H54 (cell line): ENCODE results near the gene FCHSD2.
"Not testable (repeated sequence)": the region's sequence is repeated elsewhere in the genome, so short reads cannot be mapped to it uniquely, and the experiment has no call there.

Experiments used
- DNase-seq: peaks from one replicate; pipeline ENCODE4 v3.0.0; 2011; ENCODE audit warnings: low spot score, mixed read lengths; ENCODE audit not compliant: insufficient read length
- FAIRE-seq: peaks from 3 replicates; lab custom pipeline; 2011; peaks lifted over from hg19 to GRCh38; lab: Jason Lieb, UNC
- POLR2A ChIP-seq: IDR thresholded peaks from 2 replicates; pipeline ENCODE4 v1.6.1; 2011; ENCODE audit warnings: low read depth, mild to moderate bottlenecking, low read length

The FCHSD2 gene

DNA sequence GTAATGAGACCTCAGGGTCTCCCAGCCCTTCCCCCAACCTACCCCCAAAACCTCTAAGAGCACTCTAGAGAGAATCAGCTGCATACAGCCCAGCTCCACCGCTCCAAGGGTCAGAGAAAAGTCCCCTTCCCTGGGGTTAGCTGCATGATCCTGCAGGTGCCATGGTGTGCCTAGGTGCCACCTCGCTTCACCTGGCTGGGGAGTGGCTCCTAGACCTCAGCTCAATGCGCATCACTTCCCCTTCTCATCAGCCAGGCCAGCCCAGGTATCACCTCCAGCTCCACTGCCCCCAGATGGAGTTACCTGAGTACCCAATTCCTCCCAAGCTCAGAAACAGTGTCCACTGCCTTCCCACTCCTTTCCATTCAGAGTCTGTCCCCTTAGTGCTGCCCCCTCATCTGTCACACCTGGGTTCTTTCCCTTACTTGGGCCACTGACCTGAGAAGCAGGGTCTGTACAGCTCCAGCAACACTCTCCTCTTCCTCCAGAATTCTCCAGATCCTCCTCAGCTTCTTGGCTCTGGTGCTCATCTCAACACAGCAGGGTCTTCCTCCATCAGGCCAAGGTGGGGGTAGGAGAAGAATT is 349.6 kb downstream of the FCHSD2 start:
- TF ChIP-seq POLR2A, result no peak
- no peak for DNase-seq
- no peak for FAIRE-seq

DNA sequence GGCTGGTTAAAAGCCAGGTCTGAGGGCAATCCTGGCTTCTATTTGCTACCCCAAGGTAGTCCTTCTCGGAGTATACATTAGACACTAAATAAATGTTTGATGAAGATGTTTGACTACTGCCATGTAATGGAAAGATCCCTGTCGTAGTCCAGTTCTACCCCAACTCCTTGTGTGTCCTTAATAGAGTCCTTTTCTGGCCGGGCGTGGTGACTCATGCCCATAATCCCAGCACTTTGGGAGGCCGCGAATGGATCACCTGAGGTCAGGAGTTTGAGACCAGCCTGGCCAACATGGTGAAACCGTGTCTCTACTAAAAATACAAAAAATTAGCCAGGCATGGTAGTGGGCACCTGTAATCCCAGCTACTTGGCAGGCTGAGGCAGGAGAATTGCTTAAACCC is 350.9 kb downstream of the FCHSD2 start:
- FAIRE-seq, DNase-seq: not testable (repeated sequence)

DNA sequence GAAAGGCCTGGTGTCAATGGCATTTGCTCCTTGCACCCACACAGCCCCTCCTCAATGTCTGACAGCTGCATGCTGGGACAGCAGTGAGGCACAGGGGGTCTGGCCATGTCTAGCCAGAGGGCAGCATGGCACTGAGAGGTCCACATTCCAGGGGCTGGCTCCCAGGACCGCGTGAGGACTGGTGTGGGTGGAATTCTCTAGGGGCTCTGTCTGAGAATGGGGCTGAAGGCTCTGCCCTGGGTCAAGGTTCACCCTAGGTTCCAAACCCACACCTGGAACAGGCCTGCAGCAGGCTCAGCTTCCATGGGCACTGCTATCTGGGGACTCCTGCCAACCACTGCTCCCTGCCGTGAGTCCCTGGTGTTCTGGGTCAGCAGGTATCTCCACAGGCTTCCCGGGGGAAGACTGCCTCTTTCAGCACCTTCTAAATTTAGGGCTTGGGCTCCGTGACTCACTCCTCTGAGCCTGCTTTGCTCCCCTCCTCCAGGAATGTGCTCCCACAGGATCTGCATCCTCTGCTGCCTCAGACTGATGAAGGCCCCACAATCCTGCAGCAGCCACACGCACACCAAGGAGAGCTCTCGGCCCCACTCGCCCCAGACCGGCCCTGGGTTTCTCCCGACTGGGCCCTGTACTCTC is 352.5 kb downstream of the FCHSD2 start:
- no peak for TF ChIP-seq POLR2A
- DNase-seq, result no peak
- no peak for FAIRE-seq

DNA sequence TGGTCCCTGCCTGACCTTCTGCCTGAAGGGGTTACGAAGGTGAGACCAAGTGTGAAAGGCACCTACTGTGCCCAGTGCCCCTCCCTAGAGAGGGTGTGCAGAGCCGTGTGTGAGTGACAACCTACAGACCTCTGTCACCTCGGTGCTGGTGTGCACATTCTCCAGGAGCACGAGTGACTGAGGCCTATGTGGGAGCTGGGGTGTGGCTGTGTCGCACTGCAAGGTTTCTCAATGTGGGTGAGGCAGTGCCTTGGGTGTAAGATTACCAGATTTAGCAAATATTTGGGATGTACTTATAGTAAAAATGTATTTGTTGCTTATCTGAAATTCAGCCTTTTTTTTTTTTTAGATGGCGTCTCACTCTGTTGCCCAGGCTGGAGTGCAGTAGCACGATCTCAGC is 353.9 kb downstream of the FCHSD2 start:
- TF ChIP-seq POLR2A, result no peak
- FAIRE-seq (no peak), DNase-seq (no peak)

DNA sequence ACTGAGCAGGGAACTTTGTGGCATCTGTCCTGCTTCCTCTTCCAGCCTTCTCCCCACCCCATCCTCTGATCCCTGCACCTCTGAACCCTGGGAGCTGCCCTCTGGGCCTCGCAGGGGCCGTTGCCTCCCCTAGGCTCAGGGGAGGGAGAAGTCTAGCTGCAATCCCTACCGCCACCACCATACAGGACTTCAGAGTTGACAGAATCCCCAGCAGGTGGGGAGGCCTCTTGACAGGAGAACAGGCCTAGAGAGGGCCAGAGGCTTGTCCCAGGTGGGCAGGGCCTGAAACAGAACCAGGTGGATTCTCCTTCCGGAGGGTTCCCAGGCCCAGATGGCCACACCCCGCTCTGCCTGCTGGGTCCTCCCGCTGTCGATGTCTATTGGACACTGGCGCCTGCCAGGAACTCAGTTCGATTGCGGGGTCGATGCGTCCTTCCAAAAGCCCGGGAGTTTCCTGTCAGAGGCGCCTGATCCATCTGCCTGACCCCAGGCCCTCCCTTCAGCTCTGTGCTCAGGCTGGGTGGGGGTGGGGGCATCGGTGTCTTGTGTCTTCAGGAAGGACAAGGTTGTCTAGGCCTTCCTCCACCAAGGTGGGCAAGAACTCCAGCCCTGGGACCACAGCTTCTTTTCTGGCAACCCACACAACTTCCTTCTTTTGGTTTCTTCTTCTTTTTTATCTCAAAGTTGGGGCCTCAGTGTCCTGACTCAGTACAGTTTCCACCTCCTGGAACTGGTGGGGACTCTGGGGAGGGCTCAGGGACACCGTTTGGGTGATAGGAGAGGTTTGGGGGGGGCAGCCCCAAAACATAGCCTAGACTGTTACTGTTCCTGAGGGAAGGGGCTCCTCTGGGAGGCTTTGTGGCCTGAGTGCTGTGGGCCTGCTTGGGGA is 354.7 kb downstream of the FCHSD2 start:
- no peak for TF ChIP-seq POLR2A
- no peak for FAIRE-seq
- DNase-seq, result no peak
